SKM-1 (cell line): ENCODE data around the gene TMED6.
"Not testable (repeated sequence)": the region's sequence is repeated elsewhere in the genome, so short reads cannot be mapped to it uniquely, and the experiment has no call there.

Experiments used
- DNase-seq: peaks from one replicate; lab custom pipeline; 2025; ENCODE audit not compliant: unreplicated experiment; lab: John Stamatoyannopoulos, UW

The TMED6 gene

GRCh38 chr16:69306031-69306430 lies 45.6 kb downstream of the TMED6 start:
- DNase-seq: no peak

GRCh38 chr16:69302301-69302700 lies 49.3 kb downstream of the TMED6 start:
- DNase-seq: no peak

GRCh38 chr16:69301861-69302260 lies 49.7 kb downstream of the TMED6 start:
- no peak for DNase-seq

GRCh38 chr16:69301187-69301586 lies 50.4 kb downstream of the TMED6 start:
- no peak for DNase-seq

GRCh38 chr16:69298261-69298660 lies 53.3 kb downstream of the TMED6 start:
- no peak for DNase-seq

- DNase-seq: not testable (repeated sequence)
Observed at GRCh38 chr16:69296771-69297170, 54.8 kb downstream of the TMED6 start.

GRCh38 chr16:69294051-69294450 lies 57.5 kb downstream of the TMED6 start:
- DNase-seq: no peak

GRCh38 chr16:69293401-69293800 lies 58.2 kb downstream of the TMED6 start:
- DNase-seq: no peak
